Neural cell (in vitro differentiated cells): ENCODE data around the gene NECAP2.

ENCODE experiments used
- EP300 ChIP-seq: fragments of 450-650 bp; conservative IDR thresholded peaks from 2 replicates; pipeline ENCODE4 v1.6.1; 2014; ENCODE audit warnings: antibody characterized with exemption, mild to moderate bottlenecking, moderate library complexity; ENCODE audit not compliant: poor library complexity, severe bottlenecking
- EZH2 ChIP-seq: fragments of 200-600, 300-800 bp; shearing (Covaris generic), sonication (generic); IDR thresholded peaks from 2 replicates; pipeline ENCODE4 v1.6.1; 2014; ENCODE audit warnings: antibody characterized with exemption, low read length, borderline replicate concordance, mild to moderate bottlenecking; ENCODE audit not compliant: insufficient read depth, poor library complexity, severe bottlenecking
- POLR2AphosphoS5 ChIP-seq: IDR thresholded peaks from 2 replicates; pipeline ENCODE4 v1.6.1; 2012
- RAD21 ChIP-seq: fragments of 450-650 bp; conservative IDR thresholded peaks from 2 replicates; pipeline ENCODE4 v1.6.1; 2014; ENCODE audit warnings: antibody characterized with exemption, mild to moderate bottlenecking, moderate library complexity
- REST ChIP-seq: IDR thresholded peaks from 2 replicates; pipeline ENCODE4 v1.6.1; 2012; ENCODE audit warnings: borderline replicate concordance
- SMC3 ChIP-seq: fragments of 450-650 bp; conservative IDR thresholded peaks from 2 replicates; pipeline ENCODE4 v1.6.1; 2014; ENCODE audit warnings: antibody characterized with exemption, mild to moderate bottlenecking, moderate library complexity; ENCODE audit not compliant: poor library complexity
- TAF1 ChIP-seq: IDR thresholded peaks from 2 replicates; pipeline ENCODE4 v1.6.1; 2012; ENCODE audit warnings: low read depth
- TF ChIP-seq, protein P1 (sequence below): fragments of 450-650 bp; IDR thresholded peaks from 2 replicates; pipeline ENCODE4 v1.5.1; 2014; ENCODE audit warnings: antibody characterized with exemption, mild to moderate bottlenecking, moderate library complexity; ENCODE audit not compliant: poor library complexity, severe bottlenecking

GRCh38 chr1:16461681-16462080 lies 21.2 kb downstream of the NECAP2 start:
- TF ChIP-seq, protein P1, sequence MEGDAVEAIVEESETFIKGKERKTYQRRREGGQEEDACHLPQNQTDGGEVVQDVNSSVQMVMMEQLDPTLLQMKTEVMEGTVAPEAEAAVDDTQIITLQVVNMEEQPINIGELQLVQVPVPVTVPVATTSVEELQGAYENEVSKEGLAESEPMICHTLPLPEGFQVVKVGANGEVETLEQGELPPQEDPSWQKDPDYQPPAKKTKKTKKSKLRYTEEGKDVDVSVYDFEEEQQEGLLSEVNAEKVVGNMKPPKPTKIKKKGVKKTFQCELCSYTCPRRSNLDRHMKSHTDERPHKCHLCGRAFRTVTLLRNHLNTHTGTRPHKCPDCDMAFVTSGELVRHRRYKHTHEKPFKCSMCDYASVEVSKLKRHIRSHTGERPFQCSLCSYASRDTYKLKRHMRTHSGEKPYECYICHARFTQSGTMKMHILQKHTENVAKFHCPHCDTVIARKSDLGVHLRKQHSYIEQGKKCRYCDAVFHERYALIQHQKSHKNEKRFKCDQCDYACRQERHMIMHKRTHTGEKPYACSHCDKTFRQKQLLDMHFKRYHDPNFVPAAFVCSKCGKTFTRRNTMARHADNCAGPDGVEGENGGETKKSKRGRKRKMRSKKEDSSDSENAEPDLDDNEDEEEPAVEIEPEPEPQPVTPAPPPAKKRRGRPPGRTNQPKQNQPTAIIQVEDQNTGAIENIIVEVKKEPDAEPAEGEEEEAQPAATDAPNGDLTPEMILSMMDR, result no peak
- no peak for TF ChIP-seq EP300
- no peak for TF ChIP-seq POLR2AphosphoS5
- TF ChIP-seq EZH2, result no peak
- TF ChIP-seq RAD21, result no peak
- no peak for TF ChIP-seq REST
- TF ChIP-seq TAF1, result no peak
- TF ChIP-seq SMC3, result no peak
